HG03175 (cell line): ENCODE measurements around the gene TRNT1.

Experiments
- ATAC-seq: cut with Tn5 transposase; IDR thresholded peaks from one replicate; pipeline ENCODE4 v1.9.1; 2021; ENCODE audit warnings: mild to moderate bottlenecking, moderate library complexity; ENCODE audit not compliant: unreplicated experiment

The TRNT1 gene

GRCh38 chr3:3110749-3111361 is 15.9 kb upstream of the TRNT1 start:
- no peak for ATAC-seq

GRCh38 chr3:3113042-3113709 is 13.6 kb upstream of the TRNT1 start:
- ATAC-seq, result no peak

GRCh38 chr3:3117651-3118050 is 9.1 kb upstream of the TRNT1 start:
- ATAC-seq, result no peak

GRCh38 chr3:3119393-3119851 is 7.3 kb upstream of the TRNT1 start:
- ATAC-seq, result no peak

GRCh38 chr3:3125977-3126376 is 763 bp upstream of the TRNT1 start:
- ATAC-seq, result no peak

- peak; percentile 24 for ATAC-seq
Measured at GRCh38 chr3:3127432-3128010, 781 bp downstream of the TRNT1 start.

GRCh38 chr3:3129579-3129978 is 2.8 kb downstream of the TRNT1 start:
- ATAC-seq, result no peak

GRCh38 chr3:3133500-3133899 is 6.8 kb downstream of the TRNT1 start:
- no peak for ATAC-seq

GRCh38 chr3:3134750-3135448 is 8.2 kb downstream of the TRNT1 start:
- ATAC-seq, result no peak

- ATAC-seq, result no peak
Measured at GRCh38 chr3:3137526-3137925, 10.8 kb downstream of the TRNT1 start.

GRCh38 chr3:3141939-3142338 is 15.2 kb downstream of the TRNT1 start:
- no peak for ATAC-seq

- no peak for ATAC-seq
Measured at GRCh38 chr3:3145831-3146230, 19.1 kb downstream of the TRNT1 start.

- no peak for ATAC-seq
Measured at GRCh38 chr3:3149560-3149959, 22.8 kb downstream of the TRNT1 start.

GRCh38 chr3:3151513-3151912 is 24.8 kb downstream of the TRNT1 start:
- ATAC-seq, result no peak

GRCh38 chr3:3154879-3155610 is 28.3 kb downstream of the TRNT1 start:
- ATAC-seq, result no peak

- ATAC-seq, result no peak
Measured at GRCh38 chr3:3157484-3157883, 30.7 kb downstream of the TRNT1 start.

GRCh38 chr3:3160826-3161225 is 34.1 kb downstream of the TRNT1 start:
- no peak for ATAC-seq

- no peak for ATAC-seq
Measured at GRCh38 chr3:3165241-3165640, 38.5 kb downstream of the TRNT1 start.

- ATAC-seq, result no peak
Measured at GRCh38 chr3:3165650-3166049, 38.9 kb downstream of the TRNT1 start.

GRCh38 chr3:3170998-3171397 is 44.3 kb downstream of the TRNT1 start:
- ATAC-seq, result peak; percentile 49

GRCh38 chr3:3172627-3173026 is 45.9 kb downstream of the TRNT1 start:
- ATAC-seq, result no peak
